Upper lobe of right lung (tissue), 1 donor: ENCODE measurements around the gene CLCF1. TPM values are rescaled to one million over a fixed set of nuclear protein-coding genes. Genes with fewer than 3 reads are reported as not detected.
"Not testable (repeated sequence)": the region's sequence is repeated elsewhere in the genome, so short reads cannot be mapped to it uniquely, and the experiment has no call there.

Experiments
- ATAC-seq: fragments of 200-7000 bp; cut with Tn5 transposase; one replicate; pipeline ENCODE4 v1.9.1; 2020; ENCODE audit warnings: mild to moderate bottlenecking, moderate library complexity
- DNase-seq: peaks from one replicate; pipeline ENCODE4 v3.0.0-alpha.2; 2020
- H3K27ac ChIP-seq: fragments of 200-600 bp; one replicate; pipeline ENCODE4 v1.8.0; 2022
- H3K27me3 ChIP-seq: fragments of 200-600 bp; one replicate; pipeline ENCODE4 v1.8.0; 2022; ENCODE audit warnings: mild to moderate bottlenecking
- H3K36me3 ChIP-seq: fragments of 200-600 bp; one replicate; pipeline ENCODE4 v1.8.0; 2022
- H3K4me1 ChIP-seq: fragments of 200-600 bp; one replicate; pipeline ENCODE4 v1.8.0; 2022
- H3K4me3 ChIP-seq: fragments of 200-600 bp; one replicate; pipeline ENCODE4 v1.8.0; 2022; ENCODE audit warnings: mild to moderate bottlenecking
- H3K9me3 ChIP-seq: fragments of 200-600 bp; one replicate; pipeline ENCODE4 v1.8.0; 2022
- CTCF ChIP-seq: fragments of 200-600 bp; IDR thresholded peaks from one replicate; pipeline ENCODE4 v1.8.0; 2022; ENCODE audit warnings: antibody characterized with exemption
- intact Hi-C: fragments of 100-400 bp; cut with DNase I; formaldehyde crosslinking; loops from one replicate; pipeline ENCODE4 v1.11.0; 2022
- total RNA-seq: library from RNA; stranded (reverse); fragmentation: NEBNext Ultra II Directional; extraction: Animal tissue kit (Norgen Biotek cat#: 25700); gene quantifications from one replicate; pipeline ENCODE4 v1.2.1, GENCODE V29; 2021
- donor health status: DM: no; HTN: yes; CAD: no; lungs with severe emphysema.

CLCF1 gene
- total RNA-seq, 1 donor from 2014 or later, result 4.0 TPM

- ATAC-seq, result no peak
- no peak overlapping the region for H3K4me3 ChIP-seq
- TF ChIP-seq CTCF, result no peak
- no peaks in the 10 kb centered on the region for H3K36me3 ChIP-seq
- no peaks in the 10 kb centered on the region for H3K27me3 ChIP-seq
- peak overlapping the region; percentile 36 for H3K27ac ChIP-seq
- no peaks in the 10 kb centered on the region for H3K9me3 ChIP-seq
- intact Hi-C loops, result loop anchor here (10.0 kb wide), 1 partner anchor 98 kb away; the partner anchor contains the start of genes CDK2AP2 and PITPNM1
- DNase-seq, result no peak
- H3K4me1 ChIP-seq, result peaks cover 25% of the 10 kb centered on the region
These were observed 33.1 kb upstream of the CLCF1 start for GRCh38 chr11:67406420-67406968.

GRCh38 chr11:67405688-67406339 lies 32.4 kb upstream of the CLCF1 start:
- DNase-seq, result no peak
- H3K4me3 ChIP-seq, result peak overlapping the region; percentile 49
- H3K9me3 ChIP-seq, result no peaks in the 10 kb centered on the region
- no peak for TF ChIP-seq CTCF
- H3K4me1 ChIP-seq, result peaks cover 27% of the 10 kb centered on the region
- peak overlapping the region; percentile 36 for H3K27ac ChIP-seq
- H3K36me3 ChIP-seq, result no peaks in the 10 kb centered on the region
- intact Hi-C loops, result loop anchor here (10.0 kb wide), 1 partner anchor 99 kb away; the partner anchor contains the start of genes CDK2AP2 and PITPNM1
- no peaks in the 10 kb centered on the region for H3K27me3 ChIP-seq
- ATAC-seq, result no peak

- Histone ChIP-seq H3K9me3 (no peaks in the 10 kb centered on the region), H3K27me3 (no peaks in the 10 kb centered on the region), H3K4me3 (peak overlapping the region; percentile 49), H3K36me3 (peaks cover 4% of the 10 kb centered on the region), H3K4me1 (peaks cover 33% of the 10 kb centered on the region), H3K27ac (peak overlapping the region; percentile 72)
- DNase-seq (no peak), ATAC-seq (no peak)
- intact Hi-C loops, result loop anchor here (10.0 kb wide), 1 partner anchor 100 kb away; the partner anchor contains the start of genes CDK2AP2 and PITPNM1
- TF ChIP-seq CTCF, result no peak
These were observed 31.8 kb upstream of the CLCF1 start for GRCh38 chr11:67405196-67405567.

GRCh38 chr11:67404515-67405195 lies 31.3 kb upstream of the CLCF1 start:
- peaks cover 10% of the 10 kb centered on the region for H3K36me3 ChIP-seq
- H3K4me3 ChIP-seq, result peak overlapping the region; percentile 49
- H3K27me3 ChIP-seq, result no peaks in the 10 kb centered on the region
- intact Hi-C loops, result loop anchor here (10.0 kb wide), 1 partner anchor 100 kb away; the partner anchor contains the start of genes CDK2AP2 and PITPNM1
- peak; percentile 83 for DNase-seq
- peaks cover 34% of the 10 kb centered on the region for H3K4me1 ChIP-seq
- peak; percentile 33 for ATAC-seq
- no peak for TF ChIP-seq CTCF
- peak overlapping the region; percentile 72 for H3K27ac ChIP-seq
- H3K9me3 ChIP-seq, result no peaks in the 10 kb centered on the region

- Histone ChIP-seq H3K27ac (peak overlapping the region; percentile 72), H3K36me3 (peaks cover 25% of the 10 kb centered on the region)
- not testable (repeated sequence) for ATAC-seq
These were observed 29.7 kb upstream of the CLCF1 start for GRCh38 chr11:67403085-67403484.

GRCh38 chr11:67402192-67402839 lies 28.9 kb upstream of the CLCF1 start:
- not testable (repeated sequence) for ATAC-seq, DNase-seq, H3K9me3 ChIP-seq, H3K27me3 ChIP-seq
- peaks cover 37% of the 10 kb centered on the region for H3K4me1 ChIP-seq
- intact Hi-C loops, result loop anchor here (10.0 kb wide), 1 partner anchor 102 kb away; the partner anchor contains the start of genes CDK2AP2 and PITPNM1
- H3K36me3 ChIP-seq, result peaks cover 33% of the 10 kb centered on the region
- peak overlapping the region; percentile 50 for H3K4me3 ChIP-seq
- H3K27ac ChIP-seq, result peak overlapping the region; percentile 91

More at GRCh38 chr11:67403085-67403484, 29.7 kb upstream of the CLCF1 start:
- H3K9me3 ChIP-seq, H3K27me3 ChIP-seq, DNase-seq: not testable (repeated sequence)
- Histone ChIP-seq H3K4me1 (peaks cover 36% of the 10 kb centered on the region), H3K4me3 (peak overlapping the region; percentile 49)
- intact Hi-C loops, result loop anchor here (10.0 kb wide), 1 partner anchor 102 kb away; the partner anchor contains the start of genes CDK2AP2 and PITPNM1
